AG09309 (cell line): ENCODE measurements around the gene EVX2.

Experiments
- DNase-seq: peaks from one replicate; pipeline ENCODE4 v3.0.0-alpha.2; 2010; ENCODE audit warnings: low read depth
- H3K4me3 ChIP-seq: 2 replicates; pipeline ENCODE4 v1.5.1; 2011; ENCODE audit warnings: mild to moderate bottlenecking, low read depth, low read length, moderate library complexity; ENCODE audit not compliant: control insufficient read depth
- CTCF ChIP-seq: IDR thresholded peaks from 2 replicates; pipeline ENCODE4 v1.5.1; 2011; ENCODE audit warnings: mild to moderate bottlenecking, low read depth, low read length, inconsistent platforms; ENCODE audit not compliant: insufficient read depth, control insufficient read depth; ENCODE audit errors: missing control alignments

EVX2 gene

DNA sequence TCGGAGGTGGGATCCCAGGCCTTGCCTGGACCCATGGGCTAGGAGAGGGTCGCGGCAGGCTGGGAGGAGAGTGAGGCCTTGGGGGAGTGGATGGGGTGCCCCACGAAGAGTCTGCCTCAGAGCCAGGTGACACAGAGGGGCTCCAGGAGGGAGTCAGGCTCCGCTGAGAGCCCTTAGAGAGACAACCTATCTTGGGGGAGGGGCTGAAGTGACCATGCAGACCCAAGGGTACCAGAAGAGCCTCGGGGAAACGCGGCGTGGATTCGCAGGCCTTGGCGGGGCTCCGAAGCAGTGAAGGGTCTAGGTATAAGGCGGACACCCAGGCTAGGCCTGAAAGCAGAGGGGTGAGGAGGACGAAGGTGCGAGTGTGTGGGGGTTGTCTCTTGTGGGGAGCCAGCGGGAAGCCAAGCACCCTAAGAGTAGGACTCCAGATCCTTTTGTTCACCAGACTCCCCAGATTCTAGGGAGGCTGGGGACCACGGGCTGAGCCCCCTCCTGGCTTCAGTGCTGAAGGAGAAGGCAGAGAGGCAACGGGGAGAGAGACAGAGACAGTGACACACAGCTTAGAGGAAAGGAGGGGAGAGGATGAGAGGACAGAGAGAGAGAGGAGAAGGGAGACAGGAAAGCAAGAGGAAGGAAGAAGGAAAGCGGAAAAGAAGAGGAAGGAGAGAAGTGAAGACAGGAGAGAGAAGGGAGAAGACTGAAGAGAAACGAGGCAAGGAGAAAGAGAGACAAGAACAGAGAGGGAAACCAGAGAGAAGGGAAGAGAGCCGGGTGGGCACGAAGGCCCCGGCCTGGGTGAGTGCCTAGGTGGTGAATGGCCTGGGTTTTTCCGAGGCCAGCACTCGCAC is 22.2 kb upstream of the EVX2 start:
- peak overlapping the region; percentile 91 for H3K4me3 ChIP-seq
- no peak for DNase-seq

DNA sequence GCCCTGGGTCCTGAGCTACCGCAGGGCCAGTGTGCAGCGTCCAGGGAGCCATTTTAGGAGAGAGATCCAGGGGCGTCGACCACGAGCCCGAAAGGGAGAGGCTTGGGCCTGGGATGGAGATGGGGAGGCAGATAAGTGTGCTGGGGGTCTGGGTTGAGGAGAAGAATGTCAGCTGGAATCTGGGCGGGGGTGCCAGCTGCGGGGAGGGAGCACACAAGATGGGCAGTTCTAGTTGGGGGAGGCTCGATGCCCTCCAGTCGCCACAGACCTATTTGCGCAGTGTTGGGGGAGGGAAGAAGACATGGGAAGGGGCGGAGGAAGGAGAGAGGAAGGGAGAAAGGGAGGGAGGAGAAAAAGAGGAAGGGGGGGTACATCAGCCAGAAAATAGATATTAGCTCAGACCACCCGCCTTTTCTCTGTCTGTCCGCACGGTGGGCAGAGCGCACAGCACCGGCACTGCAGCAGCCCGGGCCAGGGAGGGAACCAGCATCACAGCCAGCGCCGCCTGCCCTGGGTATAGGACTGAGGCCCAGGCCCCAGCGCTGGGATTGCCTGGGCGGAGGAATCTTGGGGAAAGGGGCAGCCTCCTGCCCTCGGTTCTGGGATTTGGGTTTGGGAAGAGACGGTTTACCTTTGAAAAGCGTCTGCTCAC is 21.4 kb upstream of the EVX2 start:
- TF ChIP-seq CTCF: no peak
- DNase-seq: no peak
- H3K4me3 ChIP-seq: peak overlapping the region; percentile 91

More for the DNA sequence above, 22.2 kb upstream of the EVX2 start:
- no peak for TF ChIP-seq CTCF

DNA sequence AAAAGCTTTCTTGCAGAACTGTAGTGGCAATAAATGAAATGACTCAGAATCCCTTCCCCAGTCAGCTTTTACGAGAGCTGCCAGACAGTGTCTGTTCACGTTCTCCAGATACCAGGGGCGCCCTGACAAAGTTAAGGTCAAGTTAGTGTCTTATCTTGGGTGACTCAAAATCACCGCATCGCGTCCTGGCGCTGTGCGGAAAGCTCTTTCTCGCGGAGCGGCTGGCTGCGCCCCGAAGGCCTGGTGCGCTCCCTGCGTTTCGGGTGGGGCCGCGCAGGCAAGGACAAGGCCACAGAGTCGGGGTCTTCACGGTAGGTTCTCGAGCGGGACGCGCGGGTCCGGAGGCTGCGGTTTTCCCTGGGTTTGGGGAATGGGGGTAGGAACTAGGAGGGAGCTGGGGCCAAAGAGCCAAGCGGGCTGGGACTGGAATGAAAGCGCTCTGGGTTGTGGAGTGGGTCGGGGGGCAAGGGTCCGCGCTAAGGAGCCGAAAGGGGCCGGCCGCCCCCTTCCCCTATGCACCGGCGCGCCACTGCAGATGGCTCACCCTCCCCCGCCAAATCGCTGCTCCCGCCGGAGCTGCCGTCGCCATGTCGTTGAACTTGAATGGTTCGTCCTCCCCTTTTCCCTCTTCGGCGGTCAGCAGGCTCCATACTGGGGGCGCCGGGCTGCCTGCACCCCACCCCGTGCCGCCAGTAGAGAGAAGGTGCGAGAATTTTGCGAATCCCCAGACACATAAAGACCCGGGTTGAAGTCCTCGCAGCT is 20.7 kb upstream of the EVX2 start:
- peak; percentile 78 for DNase-seq
- no peak for TF ChIP-seq CTCF
- peak overlapping the region; percentile 91 for H3K4me3 ChIP-seq

DNA sequence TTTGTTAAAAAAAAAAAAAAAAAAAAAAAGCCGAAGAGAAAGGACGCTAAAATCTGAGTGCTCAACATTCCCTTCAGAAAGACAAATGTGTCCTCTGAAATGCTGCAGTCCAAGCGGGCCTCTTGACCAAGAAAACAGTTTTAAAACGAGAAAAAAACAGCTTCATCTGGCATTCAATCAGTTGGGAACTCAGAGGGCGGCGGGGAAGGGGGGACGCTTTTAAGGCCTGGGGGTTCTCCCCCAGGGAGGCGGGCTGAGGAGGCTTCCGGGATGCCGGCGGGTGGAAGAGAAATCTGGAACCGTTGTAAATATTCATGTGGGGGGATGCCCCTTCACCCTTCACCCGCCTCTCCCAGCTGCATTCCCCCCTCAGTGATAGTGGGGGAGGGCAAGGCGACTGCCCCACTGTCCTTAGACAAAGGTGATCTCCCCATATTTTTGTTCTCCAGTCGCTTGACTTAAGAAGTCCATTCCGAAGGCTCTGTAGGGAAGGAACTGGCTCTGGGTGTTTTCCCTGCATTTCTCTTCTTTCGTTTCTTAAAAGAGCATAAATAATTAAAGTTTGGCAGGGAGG is 20.1 kb upstream of the EVX2 start:
- TF ChIP-seq CTCF: no peak
- peak overlapping the region; percentile 91 for H3K4me3 ChIP-seq
- no peak for DNase-seq

DNA sequence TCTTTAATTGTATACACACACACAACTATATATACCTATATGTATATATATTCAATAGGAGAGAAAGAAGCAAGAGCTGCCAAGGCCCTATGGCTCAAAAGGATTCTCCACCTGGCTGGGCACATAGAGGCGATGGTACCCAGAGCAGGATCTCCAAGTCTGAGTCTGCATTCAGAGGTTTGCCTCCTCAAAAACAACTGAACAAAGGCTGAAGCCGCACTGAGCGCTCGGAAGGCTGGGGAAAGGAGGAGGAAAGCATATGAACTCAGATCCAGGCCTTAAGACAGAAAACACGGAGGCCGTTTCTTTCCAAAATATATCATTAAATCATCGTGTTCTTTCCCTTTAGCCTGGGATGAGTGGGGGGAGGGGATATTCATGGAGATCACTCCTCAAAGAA is 19.4 kb upstream of the EVX2 start:
- TF ChIP-seq CTCF: no peak
- DNase-seq: no peak
- no peak overlapping the region for H3K4me3 ChIP-seq

DNA sequence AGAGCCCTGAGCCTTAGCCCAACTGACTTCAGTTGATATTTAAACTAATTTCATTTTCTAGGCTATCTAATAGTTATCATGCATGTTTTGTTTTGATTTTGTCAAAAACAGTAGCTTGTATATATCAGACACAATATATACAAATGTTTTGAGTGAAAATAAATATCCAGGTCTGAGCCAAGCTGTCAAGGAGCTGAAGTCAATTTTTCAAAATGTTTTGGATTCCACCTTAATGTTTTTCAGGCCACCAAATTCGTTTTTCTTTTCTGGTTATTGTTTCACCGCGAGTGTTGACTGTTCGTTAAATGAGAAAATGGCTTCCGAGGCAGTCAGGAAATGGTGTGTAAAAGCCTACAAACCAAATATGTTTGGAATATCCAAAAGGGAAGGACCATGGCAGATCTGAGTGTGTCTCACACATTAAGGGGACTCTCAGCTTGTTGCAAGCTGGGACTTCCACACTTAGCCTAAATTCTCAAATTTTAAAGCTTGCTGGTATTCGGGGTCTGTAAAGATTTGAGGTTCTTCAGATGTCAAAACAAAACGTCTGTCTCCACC is 18.6 kb upstream of the EVX2 start:
- no peak overlapping the region for H3K4me3 ChIP-seq
- no peak for TF ChIP-seq CTCF
- no peak for DNase-seq
